H1 (cell line): ENCODE data around the gene ACOT9. TPM values are rescaled to one million over a fixed set of nuclear protein-coding genes. Genes with fewer than 3 reads are reported as not detected.

Experiments used
- ATF3 ChIP-seq: IDR thresholded peaks from 2 replicates; pipeline ENCODE4 v1.6.1; 2011; ENCODE audit warnings: low read depth, mild to moderate bottlenecking, low read length; ENCODE audit not compliant: insufficient read depth
- CBX8 ChIP-seq: fragments of 300-800, 300-1000 bp; sonication (generic); IDR thresholded peaks from 2 replicates; pipeline ENCODE4 v1.7.1; 2016; ENCODE audit warnings: low read depth, low read length, borderline replicate concordance
- CHD1 ChIP-seq: IDR thresholded peaks from 2 replicates; pipeline ENCODE4 v1.6.1; 2012; ENCODE audit warnings: low read depth, low read length, improper control_type of control experiment
- CHD7 ChIP-seq: fragments of 300-600 bp; sonication (generic); IDR thresholded peaks from 2 replicates; pipeline ENCODE4 v1.7.1; 2012; ENCODE audit warnings: low read length, moderate library complexity, mild to moderate bottlenecking, inconsistent platforms; ENCODE audit not compliant: insufficient replicate concordance
- CTBP2 ChIP-seq: IDR thresholded peaks from 2 replicates; pipeline ENCODE4 v1.7.0; 2011; ENCODE audit warnings: borderline replicate concordance, mild to moderate bottlenecking, moderate library complexity, mixed read lengths, low read length; ENCODE audit not compliant: insufficient read depth, insufficient read length
- FOSL1 ChIP-seq: IDR thresholded peaks from 2 replicates; pipeline ENCODE4 v1.6.1; 2011; ENCODE audit warnings: mild to moderate bottlenecking, low read depth, low read length, moderate library complexity; ENCODE audit not compliant: insufficient read depth
- KDM5A ChIP-seq: fragments of 200-600 bp; IDR thresholded peaks from 2 replicates; pipeline ENCODE4 v1.7.1; 2012; ENCODE audit warnings: mild to moderate bottlenecking, low read length, inconsistent platforms, mixed read lengths
- SAP30 ChIP-seq: fragments of 300-600 bp; sonication (generic); IDR thresholded peaks from 2 replicates; pipeline ENCODE4 v1.7.1; 2012; ENCODE audit warnings: low read length, moderate library complexity, mild to moderate bottlenecking, inconsistent platforms; ENCODE audit not compliant: insufficient read depth, insufficient replicate concordance
- SIX5 ChIP-seq: IDR thresholded peaks from 2 replicates; pipeline ENCODE4 v1.6.1; 2011; ENCODE audit warnings: mild to moderate bottlenecking, low read depth, low read length
- SRF ChIP-seq: IDR thresholded peaks from 2 replicates; pipeline ENCODE4 v1.6.1; 2011; ENCODE audit warnings: mild to moderate bottlenecking, low read depth, low read length, moderate library complexity
- TBP ChIP-seq: IDR thresholded peaks from 2 replicates; pipeline ENCODE4 v1.6.1; 2011; ENCODE audit warnings: low read depth, low read length, improper control_type of control experiment
- TEAD4 ChIP-seq: IDR thresholded peaks from 2 replicates; pipeline ENCODE4 v1.6.1; 2012; ENCODE audit warnings: low read depth, low read length, inconsistent platforms, mixed read lengths
- polyA plus RNA-seq, 7 experiments: library from polyadenylated mRNA; depleted of rRNA in 3 of 7; stranded (reverse) in 5 of 7; unstranded in 2 of 7; fragments of >200 nt in 5 of 7; fragments of 200-250 nt in 2 of 7; gene quantifications; 1 replicate in 5 of 7; 2 replicates in 1 of 7; 4 replicates in 1 of 7; pipeline versions ENCODE4 v1.2.1 to v1.2.3, GENCODE V29; 2011 to 2013; ENCODE audit warnings: missing spikeins in 2 of 7, mixed read lengths in 2 of 7
- total RNA-seq: library from RNA; stranded (reverse); fragmentation: NEBNext Ultra II Directional; extraction: Animal tissue kit (Norgen Biotek cat#: 25700); gene quantifications from 2 replicates; pipeline ENCODE4 v1.2.1, GENCODE V29; 2021

Gene ACOT9
- total and polyA plus RNA-seq, 2 of the 8 experiments (the other 6 are each of a cell fraction or from before 2014, with no cell fraction given) = 20.7 to 39.5 TPM

GRCh38 chrX:23656091-23656490 lies 87.0 kb downstream of the ACOT9 start (continued):
- TF ChIP-seq CHD7 = no peak
- no peak for TF ChIP-seq TEAD4
- no peak for TF ChIP-seq KDM5A
- TF ChIP-seq ATF3 = no peak
- no peak for TF ChIP-seq CHD1
- no peak for TF ChIP-seq CTBP2
- no peak for TF ChIP-seq SRF
- no peak for TF ChIP-seq CBX8
- TF ChIP-seq SIX5 = no peak
- TF ChIP-seq TBP = no peak
- TF ChIP-seq FOSL1 = no peak
- no peak for TF ChIP-seq SAP30
